Activated T-helper 17 cell treated with anti-CD3 and anti-CD28 coated beads, Interleukin-2, amount 50 U/mL, for 72 hours (primary cell): Measurements from ENCODE around the gene RAB41. TPM values are rescaled to one million over a fixed set of nuclear protein-coding genes. Genes with fewer than 3 reads are reported as not detected.
A peak's percentile ranks its signal among the peaks of the same experiment; 100 is the strongest.
"Not testable (repeated sequence)": the region's sequence is repeated elsewhere in the genome, so short reads cannot be mapped to it uniquely, and the experiment has no call there.

Source experiments
- ATAC-seq: fragments of 150-1000 bp; cut with Tn5 transposase; replicated peaks from 2 replicates; pipeline ENCODE4 v1.10.0; 2021; ENCODE audit warnings: mild to moderate bottlenecking, moderate library complexity
- H3K27ac Mint-ChIP-seq: one replicate; pipeline ENCODE4 v1.8.0; 2022; ENCODE audit warnings: mixed read lengths
- H3K27me3 Mint-ChIP-seq: one replicate; pipeline ENCODE4 v1.8.0; 2022; ENCODE audit warnings: mixed read lengths
- H3K36me3 Mint-ChIP-seq: one replicate; pipeline ENCODE4 v1.8.0; 2022; ENCODE audit warnings: low read depth, mild to moderate bottlenecking, mixed read lengths
- H3K4me1 Mint-ChIP-seq: one replicate; pipeline ENCODE4 v1.8.0; 2022; ENCODE audit warnings: mixed read lengths
- H3K4me3 Mint-ChIP-seq: one replicate; pipeline ENCODE4 v1.8.0; 2022; ENCODE audit warnings: mild to moderate bottlenecking, mixed read lengths
- H3K9me3 Mint-ChIP-seq: one replicate; pipeline ENCODE4 v1.8.0; 2022; ENCODE audit warnings: mixed read lengths
- total RNA-seq, 2 donors: library from RNA; stranded (reverse); gene quantifications; one replicate each; pipeline ENCODE4 v1.2.3, GENCODE V29; 2022

RAB41 gene
- total RNA-seq, 2 donors from 2014 or later: not detected

DNA sequence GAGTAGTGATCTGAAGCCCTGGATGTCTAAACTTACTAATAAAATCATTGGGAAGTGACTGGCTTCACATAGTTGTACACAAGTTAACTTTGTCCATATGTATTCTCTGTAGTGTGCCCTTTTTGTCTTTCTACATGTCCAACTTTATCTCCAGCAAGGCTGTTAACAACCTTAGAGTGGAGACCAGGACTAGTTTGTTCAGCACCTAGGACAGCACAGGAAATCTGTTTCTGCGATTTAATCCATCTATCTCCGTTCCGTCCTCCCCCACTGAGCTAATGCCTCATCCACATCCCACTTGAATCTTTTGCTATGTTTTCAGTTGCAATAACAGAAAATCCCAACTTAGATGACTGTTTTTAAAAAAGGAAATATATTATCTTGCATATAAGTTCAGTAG, 17.2 kb upstream of the RAB41 start:
- Mint-ChIP-seq H3K9me3 (no peaks in the 10 kb centered on the region), H3K4me3 (no peak overlapping the region), H3K4me1 (no peaks in the 10 kb centered on the region), H3K36me3 (no peaks in the 10 kb centered on the region), H3K27ac (no peak overlapping the region), H3K27me3 (no peaks in the 10 kb centered on the region)
- ATAC-seq: no peak

DNA sequence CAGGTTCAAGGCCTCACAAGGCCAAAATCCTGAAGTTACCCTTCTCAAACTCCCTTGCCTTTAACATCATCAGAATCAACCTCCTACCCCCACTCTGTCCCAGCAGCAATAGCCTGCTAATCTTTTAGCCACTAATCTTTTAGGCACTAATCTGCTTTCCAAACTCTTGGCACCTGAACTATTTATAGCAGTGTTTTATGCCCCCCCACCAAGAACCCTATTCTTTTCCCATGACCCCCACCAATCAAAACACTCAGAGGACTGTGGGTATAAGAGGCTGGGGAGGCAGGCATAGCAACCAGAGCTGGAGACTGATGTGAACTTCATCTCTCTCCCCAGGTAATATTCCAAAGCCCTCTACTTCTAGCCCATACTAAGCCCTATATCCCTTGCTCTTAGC, 13.9 kb upstream of the RAB41 start, which contains the start of gene ARR3:
Gene ARR3 (plus strand): TSS at position 301 of the 400 bp plus-strand sequence. CDS start 1,052 bp downstream, outside the sequence.
- Mint-ChIP-seq H3K4me3 (no peak within 1 kb of the TSS), H3K36me3 (no peaks in the 10 kb centered on the region), H3K27me3 (no peaks in the 10 kb centered on the region), H3K9me3 (no peaks in the 10 kb centered on the region), H3K4me1 (no peaks in the 10 kb centered on the region), H3K27ac (no peak within 1 kb of the TSS)
- ATAC-seq: no peak

DNA sequence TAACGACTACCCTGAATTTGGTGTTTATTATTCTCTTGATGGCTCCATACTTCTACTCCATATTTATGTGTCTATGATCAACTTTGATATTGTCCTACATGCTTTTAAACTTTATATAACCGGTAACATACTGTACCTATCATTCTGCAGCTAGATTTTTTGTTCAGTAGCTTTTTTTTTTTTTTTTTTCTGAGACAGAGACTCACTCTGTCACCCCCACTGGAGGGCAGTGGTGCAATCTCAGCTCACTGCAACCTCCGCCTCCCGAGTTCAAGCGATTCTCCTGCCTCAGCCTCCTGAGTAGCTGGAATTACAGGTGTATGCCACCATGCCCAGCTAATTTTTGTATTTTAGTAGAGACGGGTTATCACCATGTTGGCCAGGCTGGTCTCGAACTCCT, 7.9 kb upstream of the RAB41 start:
- H3K4me3 Mint-ChIP-seq, H3K4me1 Mint-ChIP-seq, H3K27ac Mint-ChIP-seq, H3K36me3 Mint-ChIP-seq, H3K27me3 Mint-ChIP-seq, ATAC-seq, H3K9me3 Mint-ChIP-seq: not testable (repeated sequence)

DNA sequence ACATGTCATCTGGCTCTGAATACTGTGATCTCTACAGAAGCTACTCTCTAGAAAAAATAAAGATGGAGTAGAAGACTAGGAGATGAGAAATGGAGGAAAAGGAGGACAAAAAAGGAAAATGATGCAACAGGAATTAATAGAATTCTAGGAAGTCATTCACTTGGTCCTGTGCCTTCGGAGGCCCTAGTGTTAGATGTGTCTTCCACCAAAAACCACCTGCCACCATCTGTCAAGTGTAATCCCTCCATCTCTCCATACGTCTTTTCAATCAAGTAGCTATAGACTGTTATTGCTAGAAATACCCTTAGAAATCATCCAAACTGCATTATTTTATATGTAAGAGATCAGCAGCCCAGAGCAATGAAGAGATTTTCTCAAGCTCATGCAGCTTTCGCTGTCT, 2.9 kb upstream of the RAB41 start:
- no peaks in the 10 kb centered on the region for H3K27me3 Mint-ChIP-seq
- H3K4me3 Mint-ChIP-seq: no peak overlapping the region
- no peak for ATAC-seq
- no peaks in the 10 kb centered on the region for H3K9me3 Mint-ChIP-seq
- no peaks in the 10 kb centered on the region for H3K4me1 Mint-ChIP-seq
- H3K27ac Mint-ChIP-seq: no peak overlapping the region
- H3K36me3 Mint-ChIP-seq: peaks cover 1% of the 10 kb centered on the region

DNA sequence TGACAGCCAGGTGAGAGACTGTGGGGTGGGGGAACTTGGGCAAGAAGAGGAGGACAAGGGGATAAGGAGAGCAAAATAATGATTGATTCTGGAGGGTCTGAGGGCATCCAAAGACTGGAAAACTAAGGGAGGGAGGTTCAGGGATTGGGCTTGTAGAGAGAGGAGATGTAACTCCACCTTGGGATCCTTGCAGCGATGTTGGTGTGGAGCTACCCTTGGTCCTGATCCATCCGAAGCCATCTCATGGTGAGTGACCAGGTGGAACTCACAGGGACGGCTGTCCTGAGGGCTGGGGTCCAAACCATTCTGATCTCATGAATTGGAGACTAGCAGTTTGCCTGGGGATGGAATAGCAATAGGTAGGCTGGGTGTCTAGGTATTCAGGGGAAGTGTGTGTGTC, 1.4 kb upstream of the RAB41 start:
- Mint-ChIP-seq H3K27me3 (no peaks in the 10 kb centered on the region), H3K4me3 (no peak overlapping the region), H3K9me3 (no peaks in the 10 kb centered on the region), H3K27ac (no peak overlapping the region), H3K4me1 (no peaks in the 10 kb centered on the region), H3K36me3 (peaks cover 16% of the 10 kb centered on the region)
- ATAC-seq: no peak

DNA sequence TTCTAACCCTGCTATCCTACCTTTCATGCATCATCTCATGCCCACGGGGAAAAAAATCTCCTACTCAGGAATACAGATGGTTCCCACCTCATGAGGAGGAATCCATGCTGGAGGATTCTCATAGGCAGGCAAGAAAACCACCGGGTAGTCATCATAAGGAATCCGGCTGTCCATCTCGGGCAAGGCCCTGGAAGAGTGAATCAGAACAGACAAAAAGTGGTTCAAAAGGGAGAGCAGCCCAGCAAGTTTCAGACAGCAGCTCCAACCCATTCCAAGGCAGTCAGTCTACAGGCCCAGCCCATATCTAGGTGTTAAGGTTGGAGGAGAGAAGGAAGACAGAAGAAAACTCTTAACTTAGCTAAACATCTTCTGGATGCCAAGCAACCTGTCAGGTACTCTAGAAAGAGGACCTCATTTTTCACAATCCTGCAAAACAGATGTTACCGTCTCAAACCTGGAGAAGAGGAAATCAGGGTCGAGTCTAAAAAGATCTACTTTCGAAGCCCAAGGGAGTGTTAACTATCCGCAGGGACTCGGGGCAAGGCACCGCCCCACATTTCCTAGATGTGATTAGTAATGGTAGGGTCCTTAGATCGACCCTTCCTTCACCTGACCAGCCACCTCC, 7.3 kb downstream of the RAB41 start:
- no peaks in the 10 kb centered on the region for H3K9me3 Mint-ChIP-seq
- peak overlapping the region; percentile 84 for H3K27ac Mint-ChIP-seq
- ATAC-seq: no peak
- peak overlapping the region; percentile 85 for H3K4me3 Mint-ChIP-seq
- H3K4me1 Mint-ChIP-seq: no peaks in the 10 kb centered on the region
- H3K27me3 Mint-ChIP-seq: no peaks in the 10 kb centered on the region
- peaks cover 29% of the 10 kb centered on the region for H3K36me3 Mint-ChIP-seq

DNA sequence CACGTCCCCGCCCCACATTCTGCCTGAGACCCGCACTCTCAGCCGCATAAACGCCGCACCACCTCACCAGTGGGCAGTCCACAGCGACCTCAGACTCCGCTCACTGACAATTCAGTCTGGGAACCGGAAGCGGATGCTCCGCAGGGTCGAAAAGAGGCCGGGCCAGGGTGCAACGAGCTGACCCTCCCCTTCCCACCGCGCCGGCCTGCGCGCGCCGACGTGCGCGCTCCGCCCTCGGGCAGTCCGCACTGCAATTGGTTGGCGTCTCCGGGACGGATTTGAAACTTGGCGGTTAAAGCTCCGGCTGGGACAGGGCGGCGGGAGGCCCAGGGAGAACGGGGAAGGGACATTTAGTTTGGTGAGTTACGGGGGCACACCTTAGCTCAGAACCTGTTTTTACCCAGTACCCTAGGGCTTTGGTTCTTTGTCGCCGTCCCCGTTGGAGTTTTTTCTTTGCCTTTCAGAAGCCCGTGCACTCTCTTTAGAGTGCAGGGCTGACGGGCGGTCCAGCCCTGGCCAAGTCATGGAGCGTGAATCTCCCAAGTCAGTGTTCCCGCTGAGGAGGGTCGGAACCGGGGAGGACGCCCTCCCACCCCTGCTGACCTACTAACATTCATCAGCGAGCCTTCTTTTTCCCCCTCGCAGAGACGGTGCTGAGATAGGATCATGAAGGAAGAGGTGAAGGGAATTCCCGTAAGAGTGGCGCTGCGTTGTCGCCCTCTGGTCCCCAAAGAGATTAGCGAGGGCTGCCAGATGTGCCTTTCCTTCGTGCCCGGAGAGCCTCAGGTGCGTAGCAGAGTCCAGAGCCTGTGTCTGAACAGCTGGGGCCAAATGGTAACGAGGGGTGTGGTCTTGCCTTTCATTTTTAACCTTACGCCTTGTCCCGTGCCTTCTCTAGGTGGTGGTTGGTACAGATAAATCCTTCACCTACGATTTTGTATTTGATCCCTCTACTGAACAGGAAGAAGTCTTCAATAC, 8.1 kb downstream of the RAB41 start, which contains the start of the genes KIF4A and PDZD11:
Gene KIF4A (plus strand): TSS at position 312 of the 978 bp plus-strand sequence. CDS start 355 bp downstream, at position 667.
Gene PDZD11 (minus strand): TSS at position 135 of the 978 bp plus-strand sequence. CDS start 586 bp downstream, outside the sequence.
- Mint-ChIP-seq H3K9me3 (no peaks in the 10 kb centered on the region), H3K27ac (peak within 1 kb of the TSS; percentile 84), H3K4me1 (no peaks in the 10 kb centered on the region), H3K27me3 (no peaks in the 10 kb centered on the region), H3K36me3 (peaks cover 21% of the 10 kb centered on the region), H3K4me3 (peak within 1 kb of the TSS; percentile 85)
- peak; percentile 99 for ATAC-seq

DNA sequence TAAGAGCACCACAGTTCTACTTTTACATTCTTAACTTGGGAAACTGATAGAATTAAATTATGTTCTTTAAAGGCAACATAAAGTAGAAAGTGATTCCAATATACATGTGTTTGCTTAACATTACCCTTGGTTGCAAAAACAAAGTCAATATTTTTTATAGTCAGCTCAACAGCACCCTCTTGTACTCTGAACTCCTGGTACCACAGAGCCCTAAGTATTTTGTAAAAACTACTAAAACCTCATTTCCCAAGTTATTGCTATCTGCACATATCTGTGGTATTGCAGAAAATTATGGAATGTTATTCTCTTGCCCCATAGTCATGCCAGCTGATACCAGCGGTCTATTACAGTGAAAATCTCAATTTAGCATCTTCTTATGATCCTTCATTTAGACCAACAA, 10.8 kb downstream of the RAB41 start:
- H3K27me3 Mint-ChIP-seq: no peaks in the 10 kb centered on the region
- H3K9me3 Mint-ChIP-seq: no peaks in the 10 kb centered on the region
- no peaks in the 10 kb centered on the region for H3K4me1 Mint-ChIP-seq
- no peak for ATAC-seq
- no peak overlapping the region for H3K27ac Mint-ChIP-seq
- no peak overlapping the region for H3K4me3 Mint-ChIP-seq
- no peaks in the 10 kb centered on the region for H3K36me3 Mint-ChIP-seq

DNA sequence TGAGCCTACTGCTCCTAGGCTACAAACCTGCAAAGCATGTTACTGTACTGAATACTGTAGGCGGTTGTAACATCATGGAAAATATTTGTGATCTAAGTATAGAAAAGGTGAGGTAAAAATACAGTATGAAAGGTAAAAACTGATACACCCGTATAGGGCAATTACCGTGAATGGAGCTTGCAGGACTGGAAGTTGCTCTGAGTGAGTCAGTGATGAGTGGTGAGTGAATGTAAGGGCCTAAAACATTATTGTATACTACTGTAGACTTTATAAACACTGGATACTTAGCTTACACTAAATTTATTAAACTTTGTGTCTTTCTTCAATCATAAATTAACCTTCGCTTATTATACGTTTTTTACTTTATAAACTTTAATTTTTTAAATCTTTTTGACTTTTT, 11.6 kb downstream of the RAB41 start:
- Mint-ChIP-seq H3K9me3 (no peaks in the 10 kb centered on the region), H3K36me3 (no peaks in the 10 kb centered on the region), H3K4me3 (no peak overlapping the region), H3K27me3 (no peaks in the 10 kb centered on the region), H3K27ac (no peak overlapping the region), H3K4me1 (no peaks in the 10 kb centered on the region)
- ATAC-seq: no peak

DNA sequence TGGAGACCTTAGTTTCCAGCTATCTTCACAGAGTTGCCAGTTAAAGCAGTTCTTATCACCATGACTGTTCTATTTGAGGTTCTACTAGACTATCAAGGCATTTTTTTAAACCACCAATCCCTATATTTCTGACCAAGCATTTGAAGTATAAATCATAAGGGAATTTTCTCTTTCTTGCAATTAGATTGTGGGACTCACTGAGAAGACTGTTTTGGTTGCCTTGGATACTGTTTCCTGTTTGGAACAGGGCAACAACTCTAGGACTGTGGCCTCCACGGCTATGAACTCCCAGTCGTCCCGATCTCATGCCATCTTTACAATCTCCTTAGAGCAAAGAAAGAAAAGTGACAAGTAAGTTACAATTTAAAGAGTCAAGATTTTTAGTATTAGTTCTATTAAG, 19.7 kb downstream of the RAB41 start:
- H3K36me3 Mint-ChIP-seq: peaks cover 16% of the 10 kb centered on the region
- H3K4me3 Mint-ChIP-seq: no peak overlapping the region
- no peaks in the 10 kb centered on the region for H3K27me3 Mint-ChIP-seq
- H3K27ac Mint-ChIP-seq: no peak overlapping the region
- ATAC-seq: no peak
- no peaks in the 10 kb centered on the region for H3K4me1 Mint-ChIP-seq
- no peaks in the 10 kb centered on the region for H3K9me3 Mint-ChIP-seq

DNA sequence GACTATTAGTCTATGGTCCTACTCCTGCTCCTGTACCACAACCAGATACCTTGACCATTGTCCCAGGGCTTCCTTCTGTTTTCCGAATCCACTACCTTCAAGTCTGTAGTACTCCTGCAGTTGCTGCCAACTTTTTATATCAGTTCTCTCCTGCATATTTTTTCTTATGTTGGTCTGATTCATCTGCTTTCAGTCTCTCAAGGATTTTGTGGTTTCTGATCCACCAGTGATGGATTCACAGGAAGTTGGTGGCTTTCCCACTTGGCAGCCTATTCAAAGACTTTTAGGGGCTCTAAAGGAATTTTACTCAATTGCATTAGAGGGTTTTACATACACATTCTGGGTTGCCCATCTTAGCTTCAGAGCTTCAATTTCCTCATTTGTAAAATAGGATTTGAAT, 31.5 kb downstream of the RAB41 start:
- ATAC-seq: no peak
- no peak overlapping the region for H3K4me3 Mint-ChIP-seq
- no peaks in the 10 kb centered on the region for H3K9me3 Mint-ChIP-seq
- no peak overlapping the region for H3K27ac Mint-ChIP-seq
- H3K27me3 Mint-ChIP-seq: no peaks in the 10 kb centered on the region
- no peaks in the 10 kb centered on the region for H3K4me1 Mint-ChIP-seq
- H3K36me3 Mint-ChIP-seq: no peaks in the 10 kb centered on the region

DNA sequence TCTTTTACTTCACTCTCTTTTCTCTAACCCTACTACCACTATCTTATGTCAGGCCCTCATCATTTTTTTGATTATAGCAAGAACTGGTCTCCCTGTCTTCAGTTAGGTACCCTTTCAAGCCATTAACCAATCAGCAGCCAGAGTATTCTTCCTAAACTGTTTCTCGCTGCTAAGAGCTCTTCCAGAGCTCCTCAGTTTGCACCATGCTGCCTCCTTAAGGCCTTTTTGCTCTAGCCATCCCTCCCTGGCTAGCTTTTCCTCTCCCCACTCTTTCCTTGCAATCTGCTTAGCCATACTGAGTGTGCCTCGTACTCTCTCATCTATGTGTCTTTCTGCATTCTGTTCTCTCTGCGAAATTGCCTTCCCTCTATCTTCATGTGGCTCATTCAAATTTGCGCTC, 40.8 kb downstream of the RAB41 start:
- Mint-ChIP-seq H3K36me3 (no peaks in the 10 kb centered on the region), H3K9me3 (no peaks in the 10 kb centered on the region), H3K27ac (no peak overlapping the region), H3K4me1 (no peaks in the 10 kb centered on the region), H3K27me3 (no peaks in the 10 kb centered on the region), H3K4me3 (no peak overlapping the region)
- no peak for ATAC-seq

DNA sequence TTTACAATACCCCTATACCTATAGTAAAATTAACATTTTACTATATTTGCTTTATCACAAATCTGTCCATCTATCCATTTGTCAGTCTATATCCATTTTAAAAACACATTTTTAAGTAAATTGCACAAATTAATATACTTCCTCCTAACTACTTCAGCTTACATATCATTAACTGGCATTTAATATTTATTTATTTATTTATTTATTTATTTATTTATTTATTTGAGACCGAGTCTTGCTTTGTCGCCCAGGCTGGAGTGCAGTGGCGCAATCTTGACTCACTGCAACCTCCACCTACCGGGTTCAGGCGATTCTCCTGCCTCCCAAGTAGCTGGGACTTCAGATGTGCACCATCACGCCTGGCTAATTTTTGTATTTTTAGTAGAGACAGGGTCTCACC, 41.7 kb downstream of the RAB41 start:
- H3K4me3 Mint-ChIP-seq, H3K4me1 Mint-ChIP-seq, H3K9me3 Mint-ChIP-seq, ATAC-seq, H3K36me3 Mint-ChIP-seq, H3K27me3 Mint-ChIP-seq, H3K27ac Mint-ChIP-seq: not testable (repeated sequence)

DNA sequence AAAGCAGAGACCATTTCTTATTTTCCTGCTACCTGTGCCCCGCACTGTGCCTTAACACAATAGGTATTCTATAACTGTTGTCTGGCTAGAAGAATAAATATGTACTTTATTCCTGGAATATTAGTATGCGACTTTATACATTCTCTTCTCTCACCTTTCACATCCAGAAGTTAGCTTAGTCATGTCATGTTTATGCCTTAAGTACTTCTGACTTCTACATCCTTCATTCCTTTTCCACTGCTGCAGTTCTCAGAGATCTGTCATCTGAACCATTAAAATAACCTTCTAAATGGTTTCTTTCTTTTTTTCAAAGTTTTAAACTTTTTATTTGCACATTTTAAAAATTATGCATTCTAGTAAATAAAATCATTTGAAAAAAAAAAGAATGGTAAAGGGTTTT, 42.4 kb downstream of the RAB41 start:
- Mint-ChIP-seq H3K4me1 (no peaks in the 10 kb centered on the region), H3K27ac (no peak overlapping the region), H3K36me3 (no peaks in the 10 kb centered on the region), H3K4me3 (no peak overlapping the region), H3K27me3 (no peaks in the 10 kb centered on the region), H3K9me3 (no peaks in the 10 kb centered on the region)
- no peak for ATAC-seq

DNA sequence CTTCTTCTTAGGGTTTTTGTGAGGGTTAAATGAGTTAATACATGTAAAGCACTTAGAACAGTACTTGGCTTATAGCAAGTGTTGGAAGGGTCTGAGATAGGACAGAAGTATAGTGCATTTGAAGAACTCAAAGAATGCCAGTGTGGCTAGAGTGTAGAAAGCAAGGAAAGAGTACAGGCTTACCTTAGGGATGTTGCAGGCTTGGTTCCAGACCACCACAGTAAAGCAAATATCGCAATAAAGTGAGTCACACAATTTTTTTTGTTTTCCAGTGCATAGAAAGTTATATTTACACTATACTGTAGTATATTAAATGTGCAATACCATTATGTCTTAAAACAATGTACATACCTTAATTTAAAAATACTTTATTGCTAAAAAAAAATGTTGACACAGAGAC, 49.2 kb downstream of the RAB41 start:
- H3K4me3 Mint-ChIP-seq: no peak overlapping the region
- H3K27me3 Mint-ChIP-seq: no peaks in the 10 kb centered on the region
- H3K9me3 Mint-ChIP-seq: no peaks in the 10 kb centered on the region
- H3K27ac Mint-ChIP-seq: no peak overlapping the region
- H3K36me3 Mint-ChIP-seq: no peaks in the 10 kb centered on the region
- ATAC-seq: no peak
- no peaks in the 10 kb centered on the region for H3K4me1 Mint-ChIP-seq
